Erythroblast (primary cell): ENCODE results near the gene DISP2.

ENCODE experiments used
- DNase-seq, 2 experiments: peaks; one replicate each; lab custom pipeline; 2025; lab: John Stamatoyannopoulos, UW
- GATA1 ChIP-seq: IDR thresholded peaks from 2 replicates; pipeline ENCODE4 v1.6.1; 2011; ENCODE audit warnings: low read depth, mild to moderate bottlenecking, control low read depth, low read length, moderate library complexity
- POLR2A ChIP-seq: IDR thresholded peaks from 2 replicates; pipeline ENCODE4 v1.6.1; 2011; ENCODE audit warnings: mild to moderate bottlenecking, low read length

Gene DISP2

DNA sequence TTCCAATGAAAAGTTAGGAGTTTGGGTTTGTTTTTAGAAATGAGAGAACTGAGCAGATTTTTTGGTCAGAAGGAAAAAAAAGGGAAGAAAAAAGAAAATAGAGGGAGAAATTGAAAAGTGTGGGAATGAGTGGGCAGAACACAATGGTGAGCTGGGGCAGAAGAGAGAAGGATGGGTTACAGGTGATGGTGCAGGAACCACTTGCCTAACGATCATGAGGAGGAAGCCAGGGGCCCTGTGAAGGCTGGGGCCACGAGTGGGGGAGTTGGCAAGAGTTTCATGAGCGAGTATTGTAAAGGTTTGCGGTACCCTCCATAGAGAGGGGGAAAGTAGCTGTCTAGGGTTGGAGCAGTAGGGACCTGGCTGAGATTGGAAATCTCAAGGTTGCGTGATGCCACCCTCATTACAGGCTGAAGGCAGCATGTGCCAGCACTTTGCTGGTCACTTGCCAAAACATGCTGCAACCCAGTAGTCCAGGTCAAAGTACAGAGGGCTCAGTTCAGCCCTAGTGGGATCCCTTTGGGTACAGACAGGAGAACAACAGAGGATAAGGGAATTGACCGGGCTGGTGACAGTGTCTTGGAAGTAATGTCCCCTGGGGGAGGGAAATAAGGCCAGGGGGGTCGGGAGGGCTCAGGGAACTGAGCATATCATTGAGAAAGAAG is 54.2 kb downstream of the DISP2 start:
- TF ChIP-seq POLR2A, result no peak
- peak in 1 of 2 experiments; percentile 21 for DNase-seq

DNA sequence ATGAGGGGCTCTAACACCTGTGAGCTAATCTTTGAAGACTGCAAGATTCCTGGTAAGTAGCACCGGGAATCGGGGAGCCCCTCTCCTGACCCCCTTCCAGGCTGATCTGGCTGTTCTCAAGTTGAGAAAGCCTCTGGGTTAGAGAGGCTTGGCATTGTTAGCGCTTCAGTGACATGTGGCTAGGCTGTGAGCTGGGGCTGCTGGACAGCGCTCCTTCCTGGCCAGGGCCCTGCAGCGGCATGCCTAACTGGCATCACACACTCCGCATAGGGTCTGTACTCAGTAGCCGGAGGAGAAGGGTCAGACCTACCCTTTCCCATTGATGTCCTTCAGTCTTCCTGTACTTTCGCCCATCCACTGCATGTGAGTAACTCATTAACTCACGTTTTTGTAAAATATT is 55.0 kb downstream of the DISP2 start:
- TF ChIP-seq POLR2A, result no peak
- TF ChIP-seq GATA1, result no peak
- no peak for DNase-seq

- TF ChIP-seq POLR2A (no peak), GATA1 (no peak)
- no peak for DNase-seq
Measured at GRCh38 chr15:40414816-40415215, 56.8 kb downstream of the DISP2 start.

DNA sequence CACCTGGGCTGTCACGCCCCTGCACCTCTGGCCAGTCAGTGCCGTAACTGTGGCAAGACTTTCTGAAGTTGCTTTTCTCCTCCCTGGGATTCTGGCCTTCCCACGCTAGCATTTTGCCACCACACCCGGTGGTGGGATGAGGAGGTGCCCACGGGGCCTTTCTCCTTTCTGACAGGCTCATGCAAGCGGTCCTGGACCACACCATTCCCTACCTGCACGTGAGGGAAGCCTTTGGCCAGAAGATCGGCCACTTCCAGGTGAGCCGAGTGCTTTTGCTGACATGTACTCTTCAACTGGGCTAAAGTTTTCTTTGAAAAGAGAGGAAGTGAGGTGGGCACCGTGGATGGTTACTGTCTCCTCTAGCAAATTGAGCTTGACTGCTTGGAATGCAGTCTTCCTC is 57.2 kb downstream of the DISP2 start:
- no peak for DNase-seq
- TF ChIP-seq GATA1 (no peak), POLR2A (no peak)

DNA sequence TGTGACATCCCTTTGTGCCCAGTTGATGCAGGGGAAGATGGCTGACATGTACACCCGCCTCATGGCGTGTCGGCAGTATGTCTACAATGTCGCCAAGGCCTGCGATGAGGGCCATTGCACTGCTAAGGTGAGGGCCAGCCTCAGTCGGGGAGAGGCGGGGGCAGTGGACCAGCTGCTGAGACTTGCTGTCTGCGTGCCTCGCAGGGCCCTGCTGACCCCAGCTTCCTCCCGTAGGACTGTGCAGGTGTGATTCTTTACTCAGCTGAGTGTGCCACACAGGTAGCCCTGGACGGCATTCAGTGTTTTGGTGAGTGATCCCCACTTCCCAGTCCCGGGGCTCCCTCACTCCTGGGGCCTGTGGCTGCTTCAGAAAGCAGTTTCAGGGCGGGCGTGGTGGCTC is 58.0 kb downstream of the DISP2 start:
- TF ChIP-seq GATA1, result no peak
- TF ChIP-seq POLR2A, result no peak
- DNase-seq, result no peak

GRCh38 chr15:40418126-40418525 is 60.1 kb downstream of the DISP2 start:
- no peak for DNase-seq
- no peak for TF ChIP-seq GATA1

GRCh38 chr15:40420071-40420713 is 62.2 kb downstream of the DISP2 start:
- DNase-seq, result no peak
- TF ChIP-seq POLR2A, result no peak
- TF ChIP-seq GATA1, result no peak

GRCh38 chr15:40420793-40421192 is 62.8 kb downstream of the DISP2 start:
- TF ChIP-seq POLR2A (peak; percentile 24), GATA1 (no peak)
- no peak for DNase-seq

DNA sequence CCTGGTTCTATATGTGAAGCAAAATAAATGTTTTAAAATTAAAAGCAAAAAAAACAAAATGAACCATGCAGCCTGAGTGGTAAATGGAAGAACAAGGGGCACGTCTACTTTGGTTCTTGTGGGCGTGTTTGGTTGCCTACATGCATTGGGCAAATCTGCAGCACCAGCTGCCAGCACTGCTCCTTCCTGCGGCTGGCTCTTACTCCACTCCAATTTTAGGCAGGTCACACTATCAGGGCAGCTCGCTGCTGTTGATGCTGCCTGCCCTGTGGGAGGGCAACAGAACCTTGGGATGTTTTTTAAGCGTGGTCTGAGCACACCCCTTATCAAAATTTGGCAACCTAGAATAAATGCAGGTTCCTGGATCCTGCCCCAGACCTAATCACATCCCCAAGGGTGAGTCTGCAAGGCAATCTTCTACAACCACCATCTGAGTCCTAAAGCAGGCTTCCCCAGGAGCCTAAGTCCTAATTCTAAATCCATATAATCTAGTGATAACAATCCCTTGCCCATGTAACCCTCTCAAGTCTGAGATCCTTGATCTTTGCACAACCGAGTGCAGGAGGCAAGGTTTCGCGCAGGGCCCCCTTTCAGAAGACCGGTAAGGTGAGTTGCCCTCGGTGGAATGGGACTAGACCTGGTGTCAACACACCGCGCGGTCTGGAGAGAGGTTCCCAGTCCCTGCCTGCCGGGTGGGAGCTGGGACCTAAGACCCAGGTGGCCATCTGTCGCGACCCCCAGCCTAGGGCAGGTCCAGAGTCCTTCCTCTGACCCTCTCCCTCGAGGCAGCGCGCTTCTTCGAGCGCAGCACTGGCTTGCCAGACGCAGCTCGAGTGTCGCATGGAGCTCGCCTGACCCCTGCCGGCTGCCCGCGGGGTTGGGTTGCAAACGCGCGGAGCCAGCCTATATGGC is 63.5 kb downstream of the DISP2 start:
- TF ChIP-seq POLR2A (no peak), GATA1 (no peak)
- DNase-seq, result peak; percentile 81 to 88

GRCh38 chr15:40424483-40425115 is 66.6 kb downstream of the DISP2 start:
- TF ChIP-seq POLR2A (no peak), GATA1 (no peak)
- no peak for DNase-seq

- TF ChIP-seq GATA1, result no peak
- TF ChIP-seq POLR2A, result no peak
- DNase-seq, result no peak
Measured at GRCh38 chr15:40425681-40426080, 67.7 kb downstream of the DISP2 start.

DNA sequence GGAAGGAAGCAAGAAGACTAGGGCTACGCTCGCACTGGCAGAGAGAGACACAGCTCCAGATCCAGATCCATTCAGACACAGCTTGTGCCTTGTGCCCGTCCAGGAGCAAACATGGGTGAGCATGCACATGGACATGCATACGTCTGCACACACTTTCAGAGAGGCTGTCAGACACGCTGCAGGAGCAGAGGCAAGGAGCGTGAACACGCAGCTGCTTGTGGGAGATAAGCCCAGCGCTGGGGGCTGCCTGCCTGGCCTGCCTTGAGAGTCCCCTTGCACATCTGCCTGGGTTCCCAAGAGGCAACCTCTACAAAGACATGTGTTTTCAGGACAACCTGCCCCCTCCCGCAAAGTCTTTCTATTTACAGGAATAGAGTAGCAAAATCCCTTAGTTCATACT is 69.2 kb downstream of the DISP2 start:
- DNase-seq, result peak; percentile 88 to 94
- TF ChIP-seq POLR2A (no peak), GATA1 (no peak)

GRCh38 chr15:40428185-40428584 is 70.2 kb downstream of the DISP2 start:
- no peak for DNase-seq
- no peak for TF ChIP-seq POLR2A
- TF ChIP-seq GATA1, result no peak
